Measurements from ENCODE around the gene HRH1. TPM values are rescaled to one million over a fixed set of nuclear protein-coding genes. Genes with fewer than 3 reads are reported as not detected.

The HRH1 gene
- total RNA-seq, 1 donor from 2014 or later = not detected

GRCh38 chr3:11258958-11259357, 104.7 kb downstream of the HRH1 start:
- peaks cover 16% of the 10 kb centered on the region for H3K27me3 Mint-ChIP-seq
- ChIA-PET POLR2A (no interaction called here), CTCF (interaction anchor here (1.0 kb wide), 1 partner anchor 77 kb away, joined by 3 read pairs; no protein-coding TSS in a partner anchor)
- no peaks in the 10 kb centered on the region for H3K4me1 Mint-ChIP-seq
- H3K4me3 Mint-ChIP-seq = no peak overlapping the region
- DNase-seq (no peak), ATAC-seq (ENCODE audit: low read depth) (no peak)
- no peak overlapping the region for H3K27ac Mint-ChIP-seq
- no peaks in the 10 kb centered on the region for H3K9me3 Mint-ChIP-seq
- no peak for TF ChIP-seq CTCF (IDR thresholded peaks at IDR 0.05)
- no peaks in the 10 kb centered on the region for H3K36me3 Mint-ChIP-seq (ENCODE audit: low read depth)
- intact Hi-C loops (cut with micrococcal nuclease) = no loop called here

- ATAC-seq (ENCODE audit: low read depth) = no peak
- TF ChIP-seq CTCF (IDR thresholded peaks at IDR 0.05) = no peak
- no peak overlapping the region for H3K27ac Mint-ChIP-seq
- intact Hi-C loops (cut with micrococcal nuclease) = loop anchor here (1.0 kb wide), 1 partner anchor 75 kb away; no protein-coding TSS in a partner anchor
- DNase-seq = no peak
- peaks cover 18% of the 10 kb centered on the region for H3K27me3 Mint-ChIP-seq
- no peaks in the 10 kb centered on the region for H3K4me1 Mint-ChIP-seq
- ChIA-PET POLR2A (no interaction called here), CTCF (interaction anchor here (0.9 to 2.3 kb wide), 4 partner anchors 36 to 76 kb away, joined by 3 to 22 read pairs (median 4); no protein-coding TSS in a partner anchor)
- H3K36me3 Mint-ChIP-seq (ENCODE audit: low read depth) = no peaks in the 10 kb centered on the region
- H3K4me3 Mint-ChIP-seq = no peak overlapping the region
- no peaks in the 10 kb centered on the region for H3K9me3 Mint-ChIP-seq
Measured at GRCh38 chr3:11260460-11260859, 106.2 kb downstream of the HRH1 start.

- DNase-seq = no peak
- Mint-ChIP-seq H3K4me3 (no peak overlapping the region), H3K27me3 (peaks cover 6% of the 10 kb centered on the region), H3K9me3 (no peaks in the 10 kb centered on the region), H3K4me1 (peaks cover 18% of the 10 kb centered on the region), H3K36me3 (ENCODE audit: low read depth) (peaks cover 10% of the 10 kb centered on the region), H3K27ac (no peak overlapping the region)
- no peak for ATAC-seq (ENCODE audit: low read depth)
- intact Hi-C loops (cut with micrococcal nuclease) = no loop called here
- POLR2A ChIA-PET = no interaction called here
- TF ChIP-seq CTCF (IDR thresholded peaks at IDR 0.05) = no peak
- CTCF ChIA-PET = interaction anchor here (0.6 kb wide), 1 partner anchor 382 kb away, joined by 3 read pairs; no protein-coding TSS in a partner anchor
Measured at GRCh38 chr3:11269007-11269406, 114.7 kb downstream of the HRH1 start.

GRCh38 chr3:11271986-11272904, 118.0 kb downstream of the HRH1 start, which contains the start of gene ATG7:
TSS of gene ATG7 (plus strand) at chr3:11272397. CDS start at chr3:11298696, 26,299 bp downstream.
- peaks cover 26% of the 10 kb centered on the region for H3K36me3 Mint-ChIP-seq (ENCODE audit: low read depth)
- H3K4me1 Mint-ChIP-seq = peaks cover 29% of the 10 kb centered on the region
- H3K4me3 Mint-ChIP-seq = peak within 1 kb of the TSS; percentile 94
- peak; percentile 97 for ATAC-seq (ENCODE audit: low read depth)
- TF ChIP-seq CTCF (IDR thresholded peaks at IDR 0.05) = no peak
- no peaks in the 10 kb centered on the region for H3K27me3 Mint-ChIP-seq
- intact Hi-C loops (cut with micrococcal nuclease) = loop anchor here (1.0 to 5.0 kb wide), 4 partner anchors 17 to 1875 kb away; partner anchors contain the start of genes SETD5 and TAMM41
- H3K9me3 Mint-ChIP-seq = peaks cover under 1% of the 10 kb centered on the region
- peak; percentile 97 for DNase-seq
- peak within 1 kb of the TSS; percentile 94 for H3K27ac Mint-ChIP-seq
- POLR2A ChIA-PET = interaction anchor here (0.6 to 3.9 kb wide), 15 partner anchors 14 to 1875 kb away, joined by 3 to 237 read pairs (median 5); partner anchors contain the start of genes CRELD1, TAMM41 and VGLL4
- CTCF ChIA-PET = interaction anchor here (1.0 to 2.9 kb wide), 3 partner anchors 17 to 63 kb away, joined by 4 to 21 read pairs (median 5); no protein-coding TSS in a partner anchor
